ENCODE data around the gene MRM2.

The MRM2 gene

GRCh38 chr7:2230226-2230625, 11.8 kb downstream of the MRM2 start:
- DNase-seq (ENCODE audit: low read depth, low spot score): no peak
- TF ChIP-seq CTCF (IDR thresholded peaks at IDR 0.05; ENCODE audit: insufficient read depth, low read length, missing control alignments): no peak
- ChIA-PET POLR2A (no interaction called here), CTCF (interaction anchor here (0.7 to 0.9 kb wide), 2 partner anchors 19 to 118 kb away, joined by 3 to 4 read pairs; no protein-coding TSS in a partner anchor)
- no peak overlapping the region for H3K4me3 ChIP-seq (ENCODE audit: low read depth, low read length)

GRCh38 chr7:2229467-2229866, 12.5 kb downstream of the MRM2 start:
- CTCF ChIA-PET: interaction anchor here (0.9 kb wide), 1 partner anchor 18 kb away, joined by 3 read pairs; no protein-coding TSS in a partner anchor

GRCh38 chr7:2228921-2229320, 13.1 kb downstream of the MRM2 start:
- TF ChIP-seq CTCF (IDR thresholded peaks at IDR 0.05; ENCODE audit: insufficient read depth, low read length, missing control alignments): no peak
- DNase-seq (ENCODE audit: low read depth, low spot score): no peak
- POLR2A ChIA-PET: no interaction called here
- CTCF ChIA-PET: interaction anchor here (0.6 to 2.1 kb wide), 2 partner anchors 18 to 19 kb away, joined by 3 to 11 read pairs; no protein-coding TSS in a partner anchor
- no peak overlapping the region for H3K4me3 ChIP-seq (ENCODE audit: low read depth, low read length)

More at GRCh38 chr7:2229467-2229866, 12.5 kb downstream of the MRM2 start:
- DNase-seq (ENCODE audit: low read depth, low spot score): no peak
- H3K4me3 ChIP-seq (ENCODE audit: low read depth, low read length): no peak overlapping the region
- POLR2A ChIA-PET: no interaction called here
- no peak for TF ChIP-seq CTCF (IDR thresholded peaks at IDR 0.05; ENCODE audit: insufficient read depth, low read length, missing control alignments)

GRCh38 chr7:2227699-2228098, 14.3 kb downstream of the MRM2 start:
- no peak for TF ChIP-seq CTCF (IDR thresholded peaks at IDR 0.05; ENCODE audit: insufficient read depth, low read length, missing control alignments)
- DNase-seq (ENCODE audit: low read depth, low spot score): no peak
- POLR2A ChIA-PET: no interaction called here
- CTCF ChIA-PET: interaction anchor here (2.1 kb wide), 1 partner anchor 18 kb away, joined by 11 read pairs; no protein-coding TSS in a partner anchor
- H3K4me3 ChIP-seq (ENCODE audit: low read depth, low read length): no peak overlapping the region

- H3K4me3 ChIP-seq (ENCODE audit: low read depth, low read length): no peak overlapping the region
- DNase-seq (ENCODE audit: low read depth, low spot score): no peak
- POLR2A ChIA-PET: no interaction called here
- TF ChIP-seq CTCF (IDR thresholded peaks at IDR 0.05; ENCODE audit: insufficient read depth, low read length, missing control alignments): no peak
- CTCF ChIA-PET: interaction anchor here (1.2 kb wide), 1 partner anchor 16 kb away, joined by 3 read pairs; no protein-coding TSS in a partner anchor
These were observed 16.2 kb downstream of the MRM2 start for GRCh38 chr7:2225830-2226229.

- CTCF ChIA-PET: interaction anchor here (0.9 to 1.2 kb wide), 2 partner anchors 16 to 17 kb away, joined by 3 read pairs; no protein-coding TSS in a partner anchor
These were observed 16.7 kb downstream of the MRM2 start for GRCh38 chr7:2225336-2225735.

More at GRCh38 chr7:2225336-2225735, 16.7 kb downstream of the MRM2 start:
- no peak for TF ChIP-seq CTCF (IDR thresholded peaks at IDR 0.05; ENCODE audit: insufficient read depth, low read length, missing control alignments)
- H3K4me3 ChIP-seq (ENCODE audit: low read depth, low read length): no peak overlapping the region
- POLR2A ChIA-PET: no interaction called here
- no peak for DNase-seq (ENCODE audit: low read depth, low spot score)
